ENCODE results near the gene MYO6.

MYO6 gene

DNA sequence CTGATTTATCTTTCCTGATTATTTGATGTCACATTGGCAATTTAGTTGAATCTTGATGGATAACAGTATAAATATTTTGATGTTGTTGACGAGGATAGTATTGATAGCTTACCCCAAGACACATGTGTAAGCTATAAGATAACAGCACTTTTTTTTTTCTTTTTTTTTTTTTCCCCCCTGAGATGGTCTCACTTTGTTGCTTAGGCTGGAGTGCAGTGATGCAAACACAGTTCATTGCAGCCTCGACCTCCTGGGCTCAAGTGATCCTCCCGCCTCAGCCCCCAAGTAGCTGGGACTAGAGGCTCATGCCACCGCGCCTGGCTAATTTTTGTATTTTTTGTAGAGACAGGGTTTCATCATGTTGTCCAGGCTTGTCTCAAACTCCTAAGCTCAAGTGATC, 21.8 kb downstream of the MYO6 start:
- DNase-seq: no peak

DNA sequence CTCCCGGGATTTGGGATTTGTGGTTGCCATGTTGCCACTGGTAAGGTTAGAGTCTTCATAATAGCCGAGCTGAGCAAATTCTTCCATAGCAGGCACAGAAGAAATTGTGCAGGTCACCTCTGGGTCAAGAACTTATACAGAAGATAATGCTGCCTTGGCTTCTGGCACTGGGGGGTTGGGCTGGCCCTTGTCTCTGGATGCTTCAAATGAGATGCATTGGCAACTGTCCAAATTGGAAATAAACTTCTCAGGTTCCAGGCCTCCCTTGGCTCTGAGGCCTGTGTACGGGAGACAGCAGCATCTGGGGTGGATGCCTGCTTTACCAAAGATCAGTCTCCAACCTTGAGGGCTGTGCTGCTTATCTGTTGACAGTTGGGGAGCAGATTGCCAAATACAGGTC, 26.2 kb downstream of the MYO6 start:
- no peak for DNase-seq

DNA sequence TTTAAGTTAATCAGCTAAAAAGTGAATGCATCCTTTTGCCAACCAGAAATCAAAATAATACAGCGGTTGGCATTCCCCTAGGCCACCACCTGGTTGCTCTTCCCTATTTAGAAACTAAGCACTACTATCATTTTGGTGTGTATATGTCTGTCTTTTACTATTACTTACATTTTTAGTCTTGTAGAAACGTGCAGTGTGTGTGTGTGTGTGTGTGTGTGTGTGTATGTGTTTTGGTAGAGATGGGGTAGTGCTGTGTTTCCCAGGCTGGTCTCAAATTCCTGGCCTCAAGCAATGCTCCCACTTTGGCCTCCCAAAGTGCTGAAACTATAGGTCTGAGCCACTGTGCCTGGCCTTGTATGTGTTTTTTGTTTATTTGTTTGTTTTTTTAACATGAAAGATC, 27.4 kb downstream of the MYO6 start:
- DNase-seq: no peak

DNA sequence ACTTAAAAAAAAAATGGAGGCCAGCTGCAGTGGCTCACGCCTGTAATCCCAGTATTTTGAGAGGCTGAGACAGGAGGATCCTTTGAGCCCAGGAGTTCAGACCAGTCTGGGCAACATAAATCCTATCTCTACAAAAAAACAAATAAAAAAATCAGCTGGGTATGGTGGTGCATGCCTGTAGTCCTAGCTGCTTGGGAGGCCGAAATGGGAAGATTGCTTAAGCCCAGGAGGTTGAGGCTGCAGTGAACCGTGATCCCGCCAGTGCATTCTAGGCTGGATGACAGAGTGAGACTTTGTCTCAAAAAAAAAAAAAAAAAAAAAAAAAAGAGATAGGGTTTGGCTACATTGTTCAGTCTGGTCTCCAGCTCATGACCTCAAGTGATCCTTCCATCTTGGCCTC, 29.7 kb downstream of the MYO6 start:
- no peak for DNase-seq

DNA sequence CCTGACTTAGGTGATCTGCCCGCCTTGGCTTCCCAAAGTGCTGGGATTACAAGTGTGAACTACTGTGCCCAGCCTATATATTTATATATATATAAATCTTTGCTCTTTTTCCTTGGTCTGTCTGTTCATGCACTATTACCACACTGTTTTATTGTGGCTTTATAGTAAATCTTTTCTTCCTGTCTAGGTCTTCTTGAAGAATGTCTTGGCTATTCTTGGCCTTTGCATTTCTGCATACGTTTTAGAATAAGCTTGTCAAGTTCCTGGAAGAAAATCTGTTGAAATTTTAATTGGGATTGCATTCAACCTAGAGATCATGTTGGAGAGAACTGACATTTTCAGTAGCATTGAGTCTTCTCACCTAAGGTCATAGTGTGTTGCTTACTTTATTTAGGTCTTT, 37.1 kb downstream of the MYO6 start:
- no peak for DNase-seq

DNA sequence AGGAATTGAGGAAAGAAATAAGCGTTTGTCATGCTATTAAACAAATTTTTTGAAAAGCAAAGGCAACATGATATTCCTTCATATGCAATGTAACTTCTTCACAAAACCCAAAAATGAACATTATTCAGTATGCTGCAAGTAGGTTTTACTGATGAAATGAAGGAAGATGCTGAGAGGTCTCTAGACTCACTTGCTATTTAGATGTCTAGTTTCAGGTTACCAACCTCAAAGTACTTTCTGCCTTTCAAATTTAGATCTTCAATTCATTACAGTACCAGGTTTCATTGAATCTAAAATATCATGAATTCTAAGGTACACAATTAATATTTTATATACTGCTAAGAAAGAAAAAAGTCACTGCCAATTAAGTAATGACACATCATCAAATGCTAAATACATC, 39.9 kb downstream of the MYO6 start:
- DNase-seq: no peak

DNA sequence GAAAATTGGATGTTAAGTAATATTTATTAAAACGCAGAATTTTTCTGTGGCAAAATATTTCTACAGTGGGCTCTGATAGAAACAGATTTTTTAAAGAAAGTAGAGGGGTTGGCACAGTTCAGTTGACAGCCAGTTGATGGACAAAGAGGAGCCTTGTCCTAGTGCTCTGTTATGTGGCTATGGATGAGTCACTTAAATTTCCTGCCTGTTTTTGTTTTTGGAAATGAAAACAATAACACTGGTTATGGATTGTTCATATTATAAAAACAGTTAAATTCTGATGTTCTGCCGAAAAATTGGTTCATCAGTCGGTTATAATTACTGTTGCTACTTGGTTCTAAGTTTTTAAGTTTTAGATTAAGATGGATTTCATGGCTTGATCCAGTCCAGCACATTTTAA, 42.8 kb downstream of the MYO6 start:
- no peak for DNase-seq

DNA sequence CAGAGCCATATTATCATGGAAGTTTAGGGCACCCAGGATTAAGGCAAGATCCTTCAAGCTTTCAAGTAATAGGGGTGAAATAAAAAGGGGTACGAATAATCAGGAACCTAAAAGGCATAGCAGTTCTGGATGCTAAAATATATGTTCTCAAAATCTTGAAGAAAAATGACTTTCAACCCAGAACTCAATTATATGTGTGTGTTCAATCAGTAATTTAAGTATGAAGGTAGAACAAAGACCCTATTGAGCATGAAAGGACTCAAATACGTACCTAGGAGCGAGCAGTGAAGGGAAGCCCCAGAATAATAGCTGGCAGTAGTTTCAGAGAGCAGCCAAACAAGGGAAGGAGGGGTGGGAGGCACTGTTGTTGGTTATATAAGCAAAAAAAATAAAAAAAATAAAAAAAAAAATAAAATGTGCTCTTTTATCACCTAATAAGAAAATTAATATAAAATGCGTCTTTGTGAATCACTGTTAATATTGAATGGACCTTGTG, 45.4 kb downstream of the MYO6 start:
- no peak for DNase-seq

DNA sequence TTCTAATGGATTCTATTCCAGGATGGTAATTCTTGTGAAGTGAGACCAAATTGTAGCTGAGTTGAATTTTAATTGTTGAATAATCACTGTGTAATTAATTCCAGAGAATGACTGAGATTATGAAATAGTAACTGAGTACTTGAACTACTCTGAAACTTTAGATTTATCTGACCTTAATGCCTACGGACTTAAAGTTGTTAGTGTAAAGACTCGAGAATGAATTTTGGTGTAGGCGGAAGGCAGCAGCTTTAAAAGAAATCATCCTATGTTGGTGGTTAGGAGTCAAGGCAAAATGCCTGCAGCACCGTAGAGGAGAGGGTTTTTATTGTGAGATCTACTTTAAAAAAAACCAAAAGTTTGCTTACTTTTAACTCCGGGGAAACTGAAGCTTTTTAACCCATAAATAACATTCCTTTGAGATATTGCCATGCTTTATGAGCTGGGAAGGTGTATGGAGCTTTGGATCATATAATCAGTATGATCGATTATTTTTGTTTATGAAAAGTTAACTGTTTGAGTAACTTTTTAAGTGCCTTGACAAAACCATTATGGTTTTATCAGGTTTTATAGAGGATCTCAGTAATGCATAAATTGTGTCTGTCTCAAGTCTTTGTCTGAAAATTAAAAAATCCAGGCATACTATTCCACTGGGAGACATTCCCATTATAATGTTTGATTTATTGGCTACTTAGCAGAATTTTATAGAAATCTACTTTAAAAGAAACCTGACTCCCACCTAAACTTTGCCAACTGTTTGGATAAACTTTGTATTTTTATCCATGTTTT, 46.1 kb downstream of the MYO6 start:
- DNase-seq: no peak

DNA sequence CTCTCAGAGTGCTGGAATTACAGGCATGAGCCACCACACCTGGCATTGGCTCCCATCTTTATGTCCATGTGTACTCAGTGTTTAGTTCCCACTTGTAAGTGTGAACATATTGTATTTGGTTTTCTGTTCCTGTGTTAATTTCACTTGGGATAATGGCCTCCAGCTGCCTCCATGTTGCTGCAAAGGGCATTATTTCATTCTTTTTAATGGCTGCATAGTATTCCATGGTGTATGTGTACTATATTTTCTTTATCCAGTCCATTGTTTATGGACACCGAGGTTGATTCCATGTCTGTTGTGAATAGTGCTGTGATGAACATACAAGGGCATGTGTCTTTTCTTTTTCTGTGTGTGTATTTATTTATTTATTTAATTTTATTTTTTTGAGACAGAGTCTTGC, 47.7 kb downstream of the MYO6 start:
- no peak for DNase-seq

DNA sequence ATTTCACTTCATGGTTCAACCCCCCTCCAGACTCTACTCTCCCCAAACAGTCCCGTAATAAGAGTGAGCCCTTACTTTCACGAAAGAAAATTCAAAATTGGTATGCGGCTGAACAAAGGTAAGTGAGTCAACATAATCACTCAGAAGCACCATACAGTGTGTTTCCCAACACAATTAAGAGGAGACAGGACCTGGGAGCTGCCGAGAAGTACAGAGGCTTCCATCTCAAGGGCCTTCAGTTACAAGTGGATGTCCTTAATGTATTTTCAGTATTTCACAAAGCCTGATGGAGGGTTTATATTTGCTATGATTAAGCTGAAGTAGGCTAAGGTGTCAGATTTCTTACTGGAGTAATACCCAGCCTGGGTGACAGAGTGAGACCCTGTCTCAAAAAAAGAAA, 51.1 kb downstream of the MYO6 start:
- no peak for DNase-seq

DNA sequence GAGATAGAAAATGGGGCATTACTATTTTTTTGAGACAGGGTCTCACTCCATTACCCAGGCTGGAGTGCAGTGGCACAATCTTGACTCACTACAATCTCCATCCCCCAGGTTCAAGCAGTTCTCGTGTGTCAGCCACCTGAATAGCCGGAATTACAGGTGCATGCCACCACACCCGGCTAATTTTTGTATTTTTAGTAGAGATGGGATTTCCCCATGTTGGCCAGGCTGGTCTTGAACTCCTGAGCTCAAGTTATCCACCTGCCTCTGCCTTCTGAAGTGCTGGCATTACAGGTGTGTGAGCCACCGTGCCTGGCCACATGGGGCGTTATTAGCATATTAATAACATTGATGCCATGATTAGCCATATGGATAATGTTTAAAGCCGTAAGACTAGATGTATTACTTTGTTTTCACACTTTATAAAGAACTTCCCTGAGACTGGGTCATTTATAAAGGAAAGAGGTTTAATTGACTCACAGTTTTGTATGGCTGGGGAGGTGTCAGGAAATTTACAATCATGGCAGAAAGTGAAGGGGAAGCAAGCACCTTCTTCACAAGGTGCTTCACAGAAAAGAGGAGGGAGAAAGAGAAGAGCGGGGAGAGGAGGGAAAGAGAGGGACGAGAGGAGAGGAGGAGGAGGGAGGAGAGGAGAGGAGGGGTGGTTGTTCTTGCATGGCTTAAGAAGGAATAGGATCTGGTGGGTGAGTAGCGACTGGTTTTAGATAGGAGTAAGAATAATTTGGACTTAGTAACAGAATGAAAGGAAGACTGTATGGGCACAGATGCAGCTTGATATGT, 51.9 kb downstream of the MYO6 start:
- DNase-seq: no peak

DNA sequence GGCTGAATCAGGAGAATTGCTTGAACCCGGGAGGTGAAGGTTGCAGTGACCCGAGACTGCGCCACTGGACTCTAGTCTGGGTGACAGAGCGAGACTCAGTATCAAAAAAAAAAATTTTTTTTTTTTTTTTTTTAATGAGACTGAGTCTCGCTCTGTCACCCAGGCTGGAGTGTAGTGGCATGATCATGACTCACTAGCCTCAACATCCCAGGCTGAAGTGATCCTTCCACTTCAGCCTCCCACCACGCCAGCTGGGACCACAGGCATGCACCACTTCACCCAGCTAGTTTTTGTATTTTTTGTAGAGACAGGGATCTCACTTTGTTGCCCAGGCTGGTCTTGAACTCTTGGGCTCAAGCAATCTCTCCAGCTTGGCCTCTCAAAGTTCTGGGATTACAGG, 53.3 kb downstream of the MYO6 start:
- DNase-seq: no peak

DNA sequence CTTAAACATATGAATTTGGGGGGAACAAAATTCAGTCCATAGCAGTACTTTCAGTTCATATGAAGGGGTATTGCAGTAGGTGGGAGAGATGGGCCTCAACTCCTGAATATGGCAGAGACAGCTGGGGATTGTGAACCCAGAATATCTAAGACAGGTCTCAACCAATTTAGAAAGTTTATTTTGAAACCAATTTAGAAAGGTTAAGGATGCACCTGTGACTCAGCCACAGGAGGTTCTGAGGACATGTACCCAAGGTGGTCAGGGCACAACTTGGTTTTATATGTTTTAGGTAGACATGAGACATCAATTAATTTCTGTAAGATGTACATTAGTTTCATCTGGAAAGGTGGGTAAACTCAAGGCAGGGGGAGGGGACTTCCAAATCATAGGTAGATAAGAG, 59.5 kb downstream of the MYO6 start:
- DNase-seq: no peak

DNA sequence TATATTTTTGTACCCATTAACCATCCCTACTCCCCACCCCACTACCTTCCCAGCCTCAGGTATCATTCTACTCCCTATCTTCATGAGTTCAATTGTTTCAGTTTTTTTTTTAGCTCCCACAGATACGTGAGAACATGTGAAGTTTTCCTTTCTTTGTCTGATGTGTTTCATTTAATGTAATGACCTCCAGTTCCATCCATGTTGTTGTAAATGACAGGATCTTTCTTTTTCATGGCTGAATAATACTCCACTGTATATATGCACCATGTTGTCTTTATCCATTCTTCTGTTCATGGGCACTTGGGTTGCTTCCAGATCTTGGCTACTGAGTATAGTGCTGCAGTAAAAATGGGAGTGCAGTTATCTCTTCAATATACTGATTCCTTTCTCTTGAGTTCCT, 63.5 kb downstream of the MYO6 start:
- DNase-seq: no peak

DNA sequence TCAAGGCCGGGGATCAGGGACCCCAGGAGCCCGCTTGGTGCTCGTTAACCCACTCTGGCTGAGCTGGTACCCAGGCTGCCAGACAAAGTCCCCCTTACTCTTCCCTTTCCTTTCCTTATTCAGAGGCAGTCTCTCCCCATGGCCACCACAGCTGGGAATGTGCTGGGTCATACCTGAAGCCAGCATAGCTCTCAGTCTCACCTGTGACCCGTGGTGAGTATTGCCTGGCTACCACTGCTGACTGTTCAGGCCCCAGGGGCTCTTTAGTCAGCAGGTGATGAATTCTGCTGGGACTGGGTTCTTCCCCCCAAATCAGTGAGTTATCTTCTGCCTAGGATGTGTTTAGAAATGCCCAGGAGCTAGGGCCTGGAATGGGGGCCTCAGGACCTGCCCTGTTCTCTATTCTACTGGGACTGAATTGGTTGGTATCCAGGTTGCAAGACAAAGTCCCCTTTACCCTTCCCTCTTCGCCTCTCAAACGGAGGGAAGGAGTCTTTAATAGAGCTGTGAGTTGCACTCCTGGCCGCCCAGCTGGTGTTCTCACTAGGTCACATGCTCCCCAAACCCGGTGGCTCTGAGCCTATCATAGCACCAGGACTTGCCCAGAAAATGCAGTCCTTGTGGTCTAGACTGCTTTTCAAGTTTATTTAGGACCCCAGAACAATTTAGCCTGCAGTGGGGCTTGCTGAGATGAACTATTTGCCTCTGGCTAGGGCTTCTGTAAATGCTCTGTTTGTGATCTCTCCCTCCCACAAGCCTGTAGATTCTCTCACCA, 64.6 kb downstream of the MYO6 start:
- DNase-seq: no peak

DNA sequence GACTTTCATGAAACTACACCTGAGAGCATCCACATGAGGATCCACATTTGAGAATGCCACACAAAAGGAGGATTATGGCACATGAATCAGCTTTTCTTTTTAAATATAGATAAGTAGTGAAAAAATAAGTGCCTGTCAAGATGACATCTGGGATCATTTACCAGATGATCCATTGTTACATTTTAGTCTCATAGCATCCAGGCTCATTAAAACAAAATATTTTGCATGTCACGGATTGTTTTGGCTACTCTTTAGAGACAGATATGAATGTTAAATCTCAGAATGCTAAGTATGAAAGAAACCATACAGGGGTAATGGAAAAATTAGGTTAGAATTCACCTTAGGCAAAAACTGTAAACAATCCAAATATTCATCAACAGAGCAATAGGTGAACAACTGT, 66.7 kb downstream of the MYO6 start:
- no peak for DNase-seq

DNA sequence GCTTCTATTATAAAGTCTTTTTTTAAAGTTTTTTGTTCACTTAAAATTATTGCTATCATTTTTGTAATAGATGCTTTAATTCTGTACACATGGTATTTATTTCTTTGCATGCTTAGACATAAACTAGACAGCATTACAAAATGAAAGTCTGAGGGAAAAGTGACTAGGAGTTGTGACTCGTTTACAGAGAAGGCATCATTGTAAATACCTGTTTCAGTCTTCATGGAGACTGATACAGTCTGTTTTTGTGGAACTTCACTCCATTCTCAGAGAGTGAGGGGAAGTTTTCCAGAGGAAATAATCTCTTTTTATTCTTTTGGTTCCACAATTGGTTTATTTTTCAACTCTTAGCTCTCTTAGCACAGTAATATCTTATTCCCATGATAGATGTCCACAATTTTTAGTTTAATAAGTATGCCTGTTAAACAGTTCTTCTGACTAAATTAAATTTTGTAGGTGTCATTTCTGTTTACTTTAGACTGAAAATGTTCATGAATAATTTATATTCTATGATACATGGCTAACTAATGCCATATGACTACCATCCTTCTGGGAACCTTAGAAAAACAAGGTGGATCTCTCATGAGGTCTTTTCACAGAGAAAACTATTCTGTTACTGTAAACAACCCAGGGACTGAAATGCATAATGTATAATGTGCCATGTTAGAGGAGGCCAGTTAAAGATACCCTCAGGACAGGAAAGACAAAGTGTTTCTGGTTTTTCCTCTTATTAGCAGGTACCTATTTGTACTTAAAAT, 69.2 kb downstream of the MYO6 start:
- DNase-seq: no peak

DNA sequence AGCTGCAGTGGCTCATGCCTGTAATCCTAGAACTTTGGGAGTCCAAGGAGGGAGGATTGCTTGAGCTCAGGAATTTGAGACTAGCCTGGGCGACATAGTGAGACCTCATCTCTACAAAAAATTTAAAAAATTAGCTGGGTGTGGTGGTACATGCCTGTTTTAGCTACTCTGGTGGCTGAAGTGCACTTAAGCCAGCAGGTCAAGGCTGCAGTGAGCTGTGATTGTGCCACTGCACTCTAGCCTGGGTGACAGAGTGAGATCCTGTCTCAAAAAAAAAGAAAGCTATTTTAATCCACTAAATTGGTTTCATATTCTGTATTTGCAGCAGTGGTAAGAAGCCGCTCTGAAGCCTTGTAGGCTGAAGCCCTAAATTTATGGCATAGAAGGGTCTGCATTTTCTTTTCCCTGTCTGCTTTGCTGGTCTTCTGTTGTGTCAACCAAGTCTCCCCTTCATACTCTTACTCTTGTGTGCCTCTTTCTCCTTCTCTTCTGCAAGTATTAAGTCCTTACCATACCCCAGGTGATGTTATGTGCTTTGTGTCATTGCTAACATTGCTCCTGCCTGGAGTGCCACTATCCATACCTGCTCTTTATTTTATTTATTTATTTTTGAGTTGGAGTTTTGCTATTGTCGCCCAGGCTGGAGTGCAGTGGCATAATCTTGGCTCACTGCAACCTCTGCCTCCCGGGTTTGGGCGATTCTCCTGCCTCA, 70.9 kb downstream of the MYO6 start:
- no peak for DNase-seq

DNA sequence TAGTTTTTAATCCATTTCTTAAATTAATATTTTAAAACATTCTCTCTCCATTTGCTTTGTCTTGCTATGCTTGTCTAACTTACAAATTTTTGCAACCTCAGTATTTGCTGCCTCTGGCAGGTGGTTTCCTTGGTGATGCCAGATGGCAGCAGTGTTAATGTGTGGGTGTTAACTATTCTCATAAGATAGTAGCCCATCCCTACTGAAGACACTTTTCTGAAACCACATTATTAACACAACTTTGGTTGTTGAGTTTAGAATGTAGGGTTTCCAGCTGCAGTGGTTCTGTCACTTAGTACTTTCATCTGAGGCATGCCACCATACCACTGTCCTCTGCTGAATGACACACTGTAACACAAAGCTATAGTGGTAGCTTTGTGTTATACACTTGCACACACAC, 75.1 kb downstream of the MYO6 start:
- DNase-seq: no peak

DNA sequence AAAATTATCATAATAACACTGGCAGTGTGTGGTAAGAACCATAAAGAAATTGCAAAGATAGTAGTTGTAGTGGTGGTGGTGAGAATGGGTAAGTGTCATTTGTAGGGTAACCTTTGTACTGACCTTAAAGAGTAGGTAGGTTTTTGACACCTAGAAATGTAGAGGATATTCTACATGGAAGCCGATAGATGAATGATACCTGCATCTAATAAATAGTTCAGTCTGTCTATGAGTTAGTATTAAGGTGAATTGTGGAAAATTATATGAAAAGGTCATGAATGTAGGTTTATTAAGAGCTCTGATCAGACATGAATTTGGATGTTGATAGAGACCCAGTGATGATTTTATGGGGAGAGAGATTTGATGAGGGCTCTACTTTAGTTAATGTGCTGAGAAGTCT, 78.1 kb downstream of the MYO6 start:
- DNase-seq: no peak

Measured in suppressor macrophage (primary cell).